Stimulated activated CD4-positive, alpha-beta T cell treated with anti-CD3 and anti-CD28 coated beads, Interleukin-12 subunit alpha, Interleukin-12 subunit beta, amount 100 ng/mL, for 4 hours (primary cell): Measurements from ENCODE around the gene RC3H2.
"Not testable (repeated sequence)": the region's sequence is repeated elsewhere in the genome, so short reads cannot be mapped to it uniquely, and the experiment has no call there.

Source experiments
- DNase-seq: peaks from one replicate; pipeline ENCODE4 v3.0.0-alpha.2; 2020

RC3H2 gene

GRCh38 chr9:122912964-122913673 lies 8.0 kb upstream of the RC3H2 start, which contains the start of gene ZBTB6:
Gene ZBTB6 (minus strand): TSS chr9:122913323. CDS start chr9:122912072, 1,251 bp downstream.
- DNase-seq = peak; percentile 58

GRCh38 chr9:122912671-122912963 lies 7.5 kb upstream of the RC3H2 start:
- DNase-seq = no peak

GRCh38 chr9:122906122-122906521 lies 963 bp upstream of the RC3H2 start:
- not testable (repeated sequence) for DNase-seq

GRCh38 chr9:122904466-122904822 lies 715 bp downstream of the RC3H2 start:
- DNase-seq = no peak

GRCh38 chr9:122900791-122901190 lies 4.4 kb downstream of the RC3H2 start:
- no peak for DNase-seq

GRCh38 chr9:122897969-122898368 lies 7.2 kb downstream of the RC3H2 start:
- DNase-seq = no peak

GRCh38 chr9:122888480-122888879 lies 16.7 kb downstream of the RC3H2 start:
- DNase-seq = no peak

GRCh38 chr9:122883125-122883524 lies 22.0 kb downstream of the RC3H2 start:
- no peak for DNase-seq

GRCh38 chr9:122879443-122879842 lies 25.7 kb downstream of the RC3H2 start:
- no peak for DNase-seq

GRCh38 chr9:122875523-122875922 lies 29.6 kb downstream of the RC3H2 start:
- DNase-seq = no peak

- not testable (repeated sequence) for DNase-seq
These were observed 37.9 kb downstream of the RC3H2 start for GRCh38 chr9:122867276-122867675.

GRCh38 chr9:122866079-122866478 lies 39.1 kb downstream of the RC3H2 start:
- DNase-seq = no peak

GRCh38 chr9:122865300-122865699 lies 39.9 kb downstream of the RC3H2 start:
- DNase-seq = no peak

- DNase-seq = no peak
These were observed 41.8 kb downstream of the RC3H2 start for GRCh38 chr9:122863407-122863806.

GRCh38 chr9:122860319-122861142 lies 44.6 kb downstream of the RC3H2 start:
- DNase-seq = no peak

- no peak for DNase-seq
These were observed 47.3 kb downstream of the RC3H2 start for GRCh38 chr9:122857815-122858214.

- not testable (repeated sequence) for DNase-seq
These were observed 52.9 kb downstream of the RC3H2 start for GRCh38 chr9:122852085-122852786.

- DNase-seq = no peak
These were observed 56.8 kb downstream of the RC3H2 start for GRCh38 chr9:122848256-122848943.

GRCh38 chr9:122846371-122846940 lies 58.7 kb downstream of the RC3H2 start:
- no peak for DNase-seq

- no peak for DNase-seq
These were observed 60.0 kb downstream of the RC3H2 start for GRCh38 chr9:122845116-122845515.

GRCh38 chr9:122844137-122844536 lies 61.0 kb downstream of the RC3H2 start:
- no peak for DNase-seq

GRCh38 chr9:122841501-122841900 lies 63.7 kb downstream of the RC3H2 start:
- no peak for DNase-seq

- not testable (repeated sequence) for DNase-seq
These were observed 66.7 kb downstream of the RC3H2 start for GRCh38 chr9:122838441-122838840.
